Measurements from ENCODE around the gene TMEM121B.
A peak's percentile ranks its signal among the peaks of the same experiment; 100 is the strongest.

TMEM121B gene

DNA sequence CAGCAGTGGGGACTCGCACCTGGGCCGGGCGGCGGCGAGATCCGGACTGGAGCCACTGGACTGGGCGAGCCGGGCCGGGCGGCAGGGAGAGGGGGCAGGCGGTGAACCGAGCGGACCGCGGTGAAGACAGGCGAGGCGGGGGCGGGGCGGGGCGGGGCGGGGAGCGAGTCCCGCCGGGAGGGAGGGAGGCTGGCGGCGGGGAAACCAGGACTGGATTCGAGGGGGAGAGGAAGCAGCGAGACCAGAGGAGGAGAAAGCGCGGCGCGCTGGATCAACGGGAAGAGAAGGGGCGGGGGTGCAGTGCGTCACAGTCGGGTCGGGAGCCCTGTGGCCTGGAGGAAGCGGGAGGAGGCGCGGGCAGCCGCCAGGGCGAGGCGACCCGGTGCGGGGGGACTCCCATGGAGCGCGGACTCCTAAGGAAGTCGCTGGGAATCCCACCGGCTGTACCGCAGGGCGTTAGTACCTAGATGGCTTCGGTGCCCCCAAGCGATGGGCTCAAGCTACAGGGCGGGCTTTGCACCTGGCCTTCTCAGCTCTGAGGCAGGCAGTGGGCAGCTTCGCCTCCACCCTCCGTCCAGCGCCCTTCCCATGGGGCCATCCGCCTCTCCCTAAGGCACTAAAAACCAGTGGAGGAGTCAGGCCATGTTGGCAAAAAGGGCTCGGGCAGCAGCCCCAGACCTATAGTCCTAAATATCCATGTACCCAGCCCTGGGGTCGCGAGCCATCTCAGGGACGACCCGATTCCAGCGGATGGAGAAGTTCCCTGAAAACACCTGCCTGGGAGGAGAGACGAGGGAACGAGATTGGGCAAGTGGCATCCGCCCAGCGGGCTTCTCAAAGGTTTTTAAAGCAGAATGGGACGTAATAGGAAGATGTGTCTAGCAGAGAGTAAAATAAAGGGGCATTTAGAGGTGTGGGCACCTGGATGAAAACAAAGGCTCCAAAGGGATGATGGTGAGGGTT lies at the start of gene TMEM121B:
TMEM121B (minus strand) TSS at position 128 of the 963 bp plus-strand sequence. CDS start 233 bp downstream, outside the sequence.
- Histone ChIP-seq H3K4me1 (ENCODE audit: insufficient read depth, low read length) (peaks cover 10% of the 10 kb centered on the region; the same call in 1 of the 2 replicates), H3K9ac (ENCODE audit: low read depth, low read length) (peak within 1 kb of the TSS; percentile 66; the same call in 1 of the 2 replicates), H3K27me3 (ENCODE audit: insufficient read depth, low read length) (peaks cover 18% of the 10 kb centered on the region), H3K4me3 (ENCODE audit: low read length) (peak within 1 kb of the TSS; percentile 71), H3K27ac (ENCODE audit: low read length) (no peak within 1 kb of the TSS), H3K36me3 (ENCODE audit: insufficient read depth, low read depth, low read length) (no peaks in the 10 kb centered on the region), H3K9me3 (ENCODE audit: insufficient read depth, low read depth, low read length) (no peaks in the 10 kb centered on the region)

DNA sequence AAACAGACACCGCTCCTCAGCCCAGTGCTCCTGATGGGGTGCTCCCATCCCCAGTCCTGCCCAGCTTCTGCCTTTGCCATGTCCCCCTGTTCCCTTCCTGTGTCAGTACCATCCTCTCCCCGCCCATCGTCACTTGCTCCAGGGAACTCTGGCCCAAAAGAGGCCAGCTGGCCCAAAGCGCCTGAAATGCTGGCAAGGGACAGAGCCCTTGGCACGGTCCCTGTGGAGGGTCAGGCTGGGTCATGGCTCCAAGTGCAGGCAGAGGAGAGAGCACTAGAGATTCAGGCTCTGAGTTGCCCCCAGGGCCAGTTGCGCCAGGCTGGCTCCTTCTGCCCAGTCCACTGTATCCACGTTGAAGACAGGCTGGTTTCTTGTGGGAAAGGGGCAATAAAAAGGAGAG lies 46.3 kb upstream of the TMEM121B start:
- peaks cover 5% of the 10 kb centered on the region; the same call in 1 of the 2 replicates for H3K4me1 ChIP-seq (ENCODE audit: insufficient read depth, low read length)
- H3K4me3 ChIP-seq (ENCODE audit: low read length): no peak overlapping the region
- H3K27me3 ChIP-seq (ENCODE audit: insufficient read depth, low read length): no peaks in the 10 kb centered on the region
- H3K9ac ChIP-seq (ENCODE audit: low read depth, low read length): no peak overlapping the region
- H3K9me3 ChIP-seq (ENCODE audit: insufficient read depth, low read depth, low read length): no peaks in the 10 kb centered on the region
- H3K27ac ChIP-seq (ENCODE audit: low read length): no peak overlapping the region
- H3K36me3 ChIP-seq (ENCODE audit: insufficient read depth, low read depth, low read length): no peaks in the 10 kb centered on the region

DNA sequence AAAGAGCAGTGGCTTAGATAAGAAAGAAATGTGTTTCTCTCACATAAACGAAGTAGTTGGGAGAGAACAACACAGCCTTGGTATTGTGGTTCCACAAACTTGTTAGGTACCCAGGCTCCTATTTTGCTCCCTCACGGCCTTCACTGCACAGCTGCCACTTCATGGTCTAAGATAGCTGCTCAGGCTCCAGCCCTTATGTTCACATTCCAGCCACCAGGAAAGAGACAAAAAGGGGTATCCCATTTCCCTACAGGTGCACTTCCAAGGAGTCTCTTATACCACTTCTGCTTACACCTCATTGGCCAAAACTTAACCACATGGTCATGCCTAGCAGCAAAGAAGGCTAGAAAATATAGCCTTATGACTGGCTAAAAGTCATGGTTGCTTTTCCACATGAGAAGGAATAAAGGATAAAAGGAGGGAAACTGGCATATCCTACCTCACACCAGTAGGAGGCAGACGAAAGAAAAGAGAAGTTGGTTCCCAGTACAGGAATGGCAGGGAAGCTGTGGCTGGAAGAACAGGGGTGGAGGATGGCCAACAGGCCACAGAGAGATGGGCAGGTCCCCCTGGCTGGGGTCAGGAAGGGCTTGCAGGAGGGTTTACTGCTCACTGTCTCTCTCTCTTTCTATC lies 43.3 kb upstream of the TMEM121B start:
- Histone ChIP-seq H3K4me3 (ENCODE audit: low read length) (no peak overlapping the region), H3K9ac (ENCODE audit: low read depth, low read length) (no peak overlapping the region), H3K9me3 (ENCODE audit: insufficient read depth, low read depth, low read length) (no peaks in the 10 kb centered on the region), H3K4me1 (ENCODE audit: insufficient read depth, low read length) (no peaks in the 10 kb centered on the region), H3K27ac (ENCODE audit: low read length) (no peak overlapping the region), H3K27me3 (ENCODE audit: insufficient read depth, low read length) (no peaks in the 10 kb centered on the region; the same call in 1 of the 2 replicates), H3K36me3 (ENCODE audit: insufficient read depth, low read depth, low read length) (no peaks in the 10 kb centered on the region)

DNA sequence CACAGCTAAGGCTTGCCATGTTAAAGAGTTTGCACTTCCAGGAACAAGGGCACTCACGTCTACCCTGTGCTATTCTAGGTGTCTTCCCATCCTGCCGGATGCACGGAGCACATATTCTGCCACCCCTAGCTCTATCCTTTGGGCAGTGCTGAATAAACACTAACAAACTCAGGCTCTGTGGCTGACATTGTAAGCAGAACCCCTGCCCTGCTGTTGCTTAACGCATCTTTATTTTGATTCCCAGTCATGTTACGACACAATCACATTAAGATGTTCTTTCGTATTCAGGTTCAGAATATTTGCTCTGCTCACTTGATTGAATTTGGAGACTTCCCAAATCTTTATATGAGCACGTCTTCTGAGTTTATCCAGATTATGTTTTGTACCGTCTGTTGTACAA lies 41.6 kb upstream of the TMEM121B start:
- Histone ChIP-seq H3K4me3 (ENCODE audit: low read length) (no peak overlapping the region), H3K9me3 (ENCODE audit: insufficient read depth, low read depth, low read length) (no peaks in the 10 kb centered on the region), H3K36me3 (ENCODE audit: insufficient read depth, low read depth, low read length) (peaks cover under 1% of the 10 kb centered on the region; the same call in 1 of the 2 replicates), H3K27ac (ENCODE audit: low read length) (no peak overlapping the region), H3K9ac (ENCODE audit: low read depth, low read length) (no peak overlapping the region), H3K27me3 (ENCODE audit: insufficient read depth, low read length) (no peaks in the 10 kb centered on the region; the same call in 1 of the 2 replicates), H3K4me1 (ENCODE audit: insufficient read depth, low read length) (no peaks in the 10 kb centered on the region)

DNA sequence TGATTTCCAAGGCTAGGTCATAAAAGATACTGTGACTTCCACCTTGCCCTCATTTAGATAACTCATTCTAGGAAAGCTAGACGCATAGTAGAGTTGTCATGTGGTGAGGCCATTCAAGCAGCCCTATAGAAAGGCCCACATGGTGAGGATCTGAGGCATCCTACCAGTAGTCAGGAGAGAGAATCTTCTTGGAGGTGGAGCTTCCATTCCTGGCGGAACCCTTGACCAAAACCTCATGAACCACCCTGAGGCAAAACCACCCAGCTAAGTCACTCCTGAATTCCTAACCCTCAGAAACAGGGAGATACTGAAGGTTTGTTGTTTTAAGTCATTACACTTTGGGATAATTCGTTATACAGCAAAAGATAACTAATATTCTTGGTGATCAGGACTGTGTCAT lies 40.8 kb upstream of the TMEM121B start:
- H3K4me1 ChIP-seq (ENCODE audit: insufficient read depth, low read length): no peaks in the 10 kb centered on the region
- H3K9me3 ChIP-seq (ENCODE audit: insufficient read depth, low read depth, low read length): no peaks in the 10 kb centered on the region
- H3K36me3 ChIP-seq (ENCODE audit: insufficient read depth, low read depth, low read length): peaks cover 7% of the 10 kb centered on the region; the same call in 1 of the 2 replicates
- no peak overlapping the region for H3K9ac ChIP-seq (ENCODE audit: low read depth, low read length)
- no peak overlapping the region for H3K4me3 ChIP-seq (ENCODE audit: low read length)
- no peaks in the 10 kb centered on the region; the same call in 1 of the 2 replicates for H3K27me3 ChIP-seq (ENCODE audit: insufficient read depth, low read length)
- no peak overlapping the region for H3K27ac ChIP-seq (ENCODE audit: low read length)

DNA sequence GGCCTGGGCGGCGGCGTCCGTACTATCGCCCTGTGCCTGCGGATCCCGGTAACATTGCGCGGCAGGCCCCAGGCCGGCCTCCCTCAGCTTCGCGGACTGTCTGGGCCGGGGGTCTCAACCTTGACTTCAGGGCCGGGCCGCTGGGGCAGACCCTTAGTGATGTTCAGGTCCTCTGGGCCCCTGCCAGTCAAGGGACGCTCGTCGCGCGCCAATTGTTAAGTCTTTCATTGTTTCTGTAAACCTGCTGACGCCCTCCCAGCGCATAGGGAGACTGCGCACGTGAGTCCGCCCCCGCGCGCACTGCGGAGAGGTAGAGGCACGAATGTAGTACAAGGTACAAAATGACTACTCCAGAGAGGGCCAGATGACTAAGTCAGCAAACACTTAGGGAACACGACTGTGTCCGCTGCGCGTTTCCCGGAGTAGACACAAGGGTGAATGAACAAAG lies 38.4 kb upstream of the TMEM121B start:
- Histone ChIP-seq H3K27me3 (ENCODE audit: insufficient read depth, low read length) (no peaks in the 10 kb centered on the region; the same call in 1 of the 2 replicates), H3K9ac (ENCODE audit: low read depth, low read length) (peak overlapping the region; percentile 68; the same call in 1 of the 2 replicates), H3K36me3 (ENCODE audit: insufficient read depth, low read depth, low read length) (peaks cover 7% of the 10 kb centered on the region; the same call in 1 of the 2 replicates), H3K4me3 (ENCODE audit: low read length) (peak overlapping the region; percentile 83), H3K9me3 (ENCODE audit: insufficient read depth, low read depth, low read length) (no peaks in the 10 kb centered on the region), H3K4me1 (ENCODE audit: insufficient read depth, low read length) (no peaks in the 10 kb centered on the region), H3K27ac (ENCODE audit: low read length) (no peak overlapping the region)

DNA sequence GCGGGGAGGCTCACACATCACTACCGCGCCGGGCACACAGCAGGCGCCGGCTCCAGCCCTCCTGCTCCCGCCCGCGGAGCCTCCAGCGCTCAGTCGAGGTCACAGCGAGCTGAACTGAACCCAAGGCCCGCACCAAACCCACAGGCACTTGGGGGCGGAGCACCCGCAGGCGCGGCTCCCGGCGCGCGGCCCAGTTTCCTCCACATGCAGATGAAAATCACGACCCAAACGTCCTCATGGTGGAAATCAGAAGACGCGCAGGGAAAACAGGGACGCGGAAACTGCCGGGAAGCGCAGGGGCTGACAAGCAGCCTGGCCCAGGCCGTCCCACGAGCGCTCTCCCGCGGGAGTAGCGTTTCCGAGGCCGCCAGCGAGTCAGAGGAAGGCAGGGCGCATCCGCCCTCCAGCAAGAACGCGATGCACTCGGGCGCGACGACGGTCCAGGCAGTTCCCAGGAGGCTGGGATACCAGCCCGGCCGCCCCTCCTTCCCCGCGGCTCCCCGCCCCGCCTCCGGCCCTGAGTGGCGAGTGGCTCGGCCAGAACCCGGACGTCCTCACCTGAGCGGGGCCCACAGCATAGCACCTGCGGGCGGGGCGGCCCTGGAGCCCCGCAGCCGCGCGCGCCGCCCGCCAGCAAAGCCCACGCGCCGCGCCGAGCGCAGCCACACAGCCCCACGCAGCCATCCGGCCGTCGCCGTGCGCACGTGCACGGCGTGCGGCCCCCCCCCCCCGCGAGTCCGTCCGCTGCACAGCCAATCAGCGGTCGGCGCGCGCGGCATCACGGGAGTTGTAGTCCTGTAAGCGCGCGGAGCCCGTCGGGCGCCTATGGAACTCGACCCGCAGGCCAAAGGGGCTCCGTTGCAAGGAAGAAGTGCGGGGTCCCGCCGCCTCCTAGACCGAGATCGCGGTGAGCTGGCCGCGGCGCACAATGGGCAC lies 37.7 kb upstream of the TMEM121B start, which contains the start of gene HDHD5:
HDHD5 (minus strand) TSS at position 710 of the 936 bp plus-strand sequence; CDS start at position 684, 26 bp downstream.
- Histone ChIP-seq H3K4me1 (ENCODE audit: insufficient read depth, low read length) (no peaks in the 10 kb centered on the region), H3K4me3 (ENCODE audit: low read length) (peak within 1 kb of the TSS; percentile 83), H3K27ac (ENCODE audit: low read length) (no peak within 1 kb of the TSS), H3K36me3 (ENCODE audit: insufficient read depth, low read depth, low read length) (peaks cover 7% of the 10 kb centered on the region; the same call in 1 of the 2 replicates), H3K9me3 (ENCODE audit: insufficient read depth, low read depth, low read length) (no peaks in the 10 kb centered on the region), H3K9ac (ENCODE audit: low read depth, low read length) (peak within 1 kb of the TSS; percentile 69; the same call in 1 of the 2 replicates), H3K27me3 (ENCODE audit: insufficient read depth, low read length) (no peaks in the 10 kb centered on the region; the same call in 1 of the 2 replicates)

DNA sequence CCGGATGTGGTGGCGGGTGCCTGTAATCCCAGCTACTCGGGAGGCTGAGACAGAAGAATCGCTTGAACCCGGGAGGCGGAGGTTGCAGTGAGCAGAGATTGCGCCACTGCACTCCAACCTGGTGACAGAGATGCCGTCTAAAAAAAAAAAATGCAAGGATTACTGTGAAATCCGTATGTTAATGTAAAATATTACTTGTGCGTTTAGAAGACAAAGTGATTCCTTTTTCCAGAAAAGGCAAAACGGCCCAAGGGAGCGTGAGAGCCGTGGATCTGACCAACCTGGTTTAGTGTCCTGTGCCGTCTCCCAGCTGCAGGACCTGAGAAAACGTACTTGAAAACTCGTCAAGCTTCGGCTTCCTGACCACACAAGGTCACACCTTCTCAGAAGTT lies 37.0 kb upstream of the TMEM121B start:
- Histone ChIP-seq H3K27ac (ENCODE audit: low read length) (no peak overlapping the region), H3K4me3 (ENCODE audit: low read length) (peak overlapping the region; percentile 83), H3K36me3 (ENCODE audit: insufficient read depth, low read depth, low read length) (peaks cover 7% of the 10 kb centered on the region; the same call in 1 of the 2 replicates), H3K27me3 (ENCODE audit: insufficient read depth, low read length) (no peaks in the 10 kb centered on the region; the same call in 1 of the 2 replicates), H3K4me1 (ENCODE audit: insufficient read depth, low read length) (no peaks in the 10 kb centered on the region), H3K9me3 (ENCODE audit: insufficient read depth, low read depth, low read length) (no peaks in the 10 kb centered on the region), H3K9ac (ENCODE audit: low read depth, low read length) (peak overlapping the region; percentile 69; the same call in 1 of the 2 replicates)

DNA sequence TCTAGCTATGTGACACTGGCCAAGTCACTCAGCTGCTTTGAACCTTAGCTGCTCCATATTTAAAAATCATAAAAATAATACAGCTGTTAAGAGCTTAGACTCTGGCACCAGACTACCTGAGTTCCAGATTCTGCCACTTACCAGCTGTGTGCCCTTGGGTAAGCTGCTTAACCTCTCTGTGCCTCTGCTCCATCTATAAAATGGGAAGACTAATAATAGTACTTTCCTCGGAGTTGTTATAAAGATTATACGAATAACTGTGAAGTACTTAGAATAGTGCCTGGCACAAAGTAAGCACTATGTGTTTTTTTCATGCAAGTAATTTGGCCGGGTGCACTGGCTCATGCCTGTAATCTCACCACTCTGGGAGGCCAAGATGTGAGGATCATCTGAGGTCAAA lies 36.6 kb upstream of the TMEM121B start:
- Histone ChIP-seq H3K9ac (ENCODE audit: low read depth, low read length) (no peak overlapping the region; the same call in 1 of the 2 replicates), H3K27ac (ENCODE audit: low read length) (no peak overlapping the region), H3K4me3 (ENCODE audit: low read length) (peak overlapping the region; percentile 83; the same call in 1 of the 2 replicates), H3K27me3 (ENCODE audit: insufficient read depth, low read length) (no peaks in the 10 kb centered on the region; the same call in 1 of the 2 replicates), H3K36me3 (ENCODE audit: insufficient read depth, low read depth, low read length) (peaks cover 7% of the 10 kb centered on the region; the same call in 1 of the 2 replicates), H3K4me1 (ENCODE audit: insufficient read depth, low read length) (no peaks in the 10 kb centered on the region), H3K9me3 (ENCODE audit: insufficient read depth, low read depth, low read length) (no peaks in the 10 kb centered on the region)

DNA sequence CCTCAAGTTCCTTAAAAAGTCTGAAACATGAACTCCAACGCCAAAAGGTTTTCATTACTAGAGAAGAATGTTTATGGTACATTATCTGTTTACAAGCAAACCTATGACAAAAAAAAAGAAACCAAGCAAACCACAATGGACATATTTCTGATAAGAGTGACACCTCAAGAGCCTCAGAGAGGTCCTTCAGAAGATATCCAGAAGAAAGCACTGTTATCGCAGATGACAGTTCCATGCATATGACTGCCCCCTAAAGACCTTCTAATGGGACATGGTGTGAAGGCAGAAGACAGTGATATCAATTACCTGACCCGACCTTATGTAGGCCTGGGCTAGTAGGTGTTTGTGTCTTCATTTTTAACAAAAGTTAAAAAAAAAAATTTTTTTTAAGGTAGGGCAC lies 34.8 kb upstream of the TMEM121B start:
- no peak overlapping the region for H3K9ac ChIP-seq (ENCODE audit: low read depth, low read length)
- no peaks in the 10 kb centered on the region for H3K9me3 ChIP-seq (ENCODE audit: insufficient read depth, low read depth, low read length)
- H3K4me3 ChIP-seq (ENCODE audit: low read length): no peak overlapping the region
- H3K27me3 ChIP-seq (ENCODE audit: insufficient read depth, low read length): no peaks in the 10 kb centered on the region; the same call in 1 of the 2 replicates
- no peaks in the 10 kb centered on the region for H3K4me1 ChIP-seq (ENCODE audit: insufficient read depth, low read length)
- peaks cover 7% of the 10 kb centered on the region; the same call in 1 of the 2 replicates for H3K36me3 ChIP-seq (ENCODE audit: insufficient read depth, low read depth, low read length)
- no peak overlapping the region for H3K27ac ChIP-seq (ENCODE audit: low read length)
